Measurements from ENCODE around the gene SYT14.

DNA sequence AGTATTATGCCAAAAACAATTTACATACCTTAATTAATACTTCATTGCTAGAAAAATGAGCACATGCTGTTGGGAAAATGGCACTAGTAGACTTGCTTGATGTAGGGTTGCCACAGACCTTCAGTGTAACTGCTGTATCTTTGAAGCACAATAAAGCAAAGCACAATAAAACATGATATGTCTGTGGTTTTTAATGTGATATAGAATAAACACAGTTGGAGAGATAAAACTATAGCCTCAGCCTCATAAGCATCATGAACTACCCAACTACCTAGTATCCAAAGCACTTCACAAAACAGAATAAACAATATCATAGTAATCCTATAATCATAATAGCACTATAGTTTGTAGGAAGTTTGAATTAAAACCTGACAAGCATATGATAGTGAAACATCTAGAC, 143.5 kb downstream of the SYT14 start:
- TF ChIP-seq, protein P1, sequence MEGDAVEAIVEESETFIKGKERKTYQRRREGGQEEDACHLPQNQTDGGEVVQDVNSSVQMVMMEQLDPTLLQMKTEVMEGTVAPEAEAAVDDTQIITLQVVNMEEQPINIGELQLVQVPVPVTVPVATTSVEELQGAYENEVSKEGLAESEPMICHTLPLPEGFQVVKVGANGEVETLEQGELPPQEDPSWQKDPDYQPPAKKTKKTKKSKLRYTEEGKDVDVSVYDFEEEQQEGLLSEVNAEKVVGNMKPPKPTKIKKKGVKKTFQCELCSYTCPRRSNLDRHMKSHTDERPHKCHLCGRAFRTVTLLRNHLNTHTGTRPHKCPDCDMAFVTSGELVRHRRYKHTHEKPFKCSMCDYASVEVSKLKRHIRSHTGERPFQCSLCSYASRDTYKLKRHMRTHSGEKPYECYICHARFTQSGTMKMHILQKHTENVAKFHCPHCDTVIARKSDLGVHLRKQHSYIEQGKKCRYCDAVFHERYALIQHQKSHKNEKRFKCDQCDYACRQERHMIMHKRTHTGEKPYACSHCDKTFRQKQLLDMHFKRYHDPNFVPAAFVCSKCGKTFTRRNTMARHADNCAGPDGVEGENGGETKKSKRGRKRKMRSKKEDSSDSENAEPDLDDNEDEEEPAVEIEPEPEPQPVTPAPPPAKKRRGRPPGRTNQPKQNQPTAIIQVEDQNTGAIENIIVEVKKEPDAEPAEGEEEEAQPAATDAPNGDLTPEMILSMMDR (IDR thresholded peaks at IDR 0.05), result no peak
- TF ChIP-seq POLR2A (IDR thresholded peaks at IDR 0.05), result no peak
